B cell (primary cell): ENCODE measurements around the gene EED. TPM values are rescaled to one million over a fixed set of nuclear protein-coding genes. Genes with fewer than 3 reads are reported as not detected.

ENCODE experiments used
- ATAC-seq: fragments of 200-7000 bp; cut with Tn5 transposase; one replicate; pipeline ENCODE4 v1.10.0; 2021; ENCODE audit warnings: low read depth, mild to moderate bottlenecking, moderate number of reproducible peaks, moderate library complexity
- CTCF ChIA-PET: fragments of 350-600 bp; sonication (Branson Sonifier 250); formaldehyde crosslinking; loops from one replicate; lab custom pipeline; 2021; ENCODE audit warnings: antibody characterized with exemption, inconsistent platforms; lab: Charles Lee
- POLR2A ChIA-PET: fragments of 350-600 bp; sonication (Branson Sonifier 250); formaldehyde crosslinking; loops from one replicate; lab custom pipeline; 2021; ENCODE audit warnings: antibody characterized with exemption; lab: Charles Lee
- DNase-seq: peaks from one replicate; pipeline ENCODE4 v3.0.0; 2013
- H2AFZ ChIP-seq: 2 replicates; pipeline ENCODE4 v1.6.1; 2012; ENCODE audit warnings: mild to moderate bottlenecking, low read depth, low read length; ENCODE audit not compliant: insufficient read depth, poor library complexity, severe bottlenecking
- H3K27ac ChIP-seq, 2 donors: 1 replicate in 1 of 2; 2 replicates in 1 of 2; pipeline ENCODE4 v1.5.1; 2012 to 2013; ENCODE audit warnings: low read length in 2 of 2, mild to moderate bottlenecking in 2 of 2, moderate library complexity in 1 of 2
- H3K27me3 ChIP-seq, 4 experiments: fragments of 200-600 bp in 1 of 4; sonication (generic) in 1 of 4; replicated peaks in 1 of 4; 1 replicate in 2 of 4; 2 replicates in 2 of 4; pipeline versions ENCODE4 v1.6.1 to v1.7.0; 2013 to 2016; ENCODE audit warnings: low read length in 3 of 4, mild to moderate bottlenecking in 2 of 4, mixed read lengths in 1 of 4, moderate library complexity in 1 of 4; ENCODE audit not compliant: insufficient read depth in 4 of 4, control insufficient read depth in 3 of 4; ENCODE audit errors: control extremely low read depth in 1 of 4
- H3K36me3 ChIP-seq, 2 experiments: replicated peaks in 1 of 2; 1 replicate in 1 of 2; 2 replicates in 1 of 2; pipeline versions ENCODE4 v1.6.1 to v1.7.1; 2013; ENCODE audit warnings: low read length in 1 of 2; ENCODE audit not compliant: insufficient read depth in 2 of 2, control insufficient read depth in 1 of 2; ENCODE audit errors: control extremely low read depth in 1 of 2, extremely low read depth in 1 of 2
- H3K4me1 ChIP-seq, 2 donors: fragments of 200-600 bp in 1 of 2; sonication (generic) in 1 of 2; 1 replicate in 1 of 2; 2 replicates in 1 of 2; pipeline versions ENCODE4 v1.5.1 to v1.6.1; 2013 to 2017; ENCODE audit warnings: low read length in 2 of 2; ENCODE audit not compliant: control insufficient read depth in 2 of 2, insufficient read depth in 2 of 2
- H3K4me2 ChIP-seq: replicated peaks from 2 replicates; pipeline ENCODE3; 2012; ENCODE audit warnings: mild to moderate bottlenecking, low read depth, low read length; ENCODE audit not compliant: poor library complexity, severe bottlenecking
- H3K4me3 ChIP-seq, 5 experiments: fragments of 200-600 bp in 1 of 5; sonication (generic) in 1 of 5; 1 replicate in 3 of 5; 2 replicates in 2 of 5; pipeline versions ENCODE4 v1.5.1 to v1.7.0; 2011 to 2016; ENCODE audit warnings: low read length in 4 of 5, mild to moderate bottlenecking in 4 of 5, low read depth in 2 of 5, control low read depth in 1 of 5, moderate library complexity in 1 of 5; ENCODE audit not compliant: insufficient read depth in 1 of 5; ENCODE audit errors: control extremely low read depth in 1 of 5, extremely low read depth in 1 of 5
- H3K79me2 ChIP-seq: fragments of 200-600 bp; sonication (generic); one replicate; pipeline ENCODE4 v1.6.0; 2016; ENCODE audit warnings: low read length; ENCODE audit not compliant: control insufficient read depth, insufficient read depth
- H3K9ac ChIP-seq: fragments of 200-600 bp; sonication (generic); 2 replicates; pipeline ENCODE4 v1.6.1; 2017; ENCODE audit warnings: mild to moderate bottlenecking, low read length, moderate library complexity
- H3K9me3 ChIP-seq, 3 donors: one replicate each; pipeline versions ENCODE4 v1.6.1 to v1.7.1; 2013; ENCODE audit warnings: low read length in 2 of 3; ENCODE audit not compliant: control insufficient read depth in 2 of 3, insufficient read depth in 1 of 3; ENCODE audit errors: control extremely low read depth in 1 of 3
- H4K20me1 ChIP-seq: 2 replicates; pipeline ENCODE4 v1.6.0; 2012; ENCODE audit warnings: mild to moderate bottlenecking, low read length; ENCODE audit not compliant: insufficient read depth, control insufficient read depth, poor library complexity, severe bottlenecking
- H3K27ac Mint-ChIP-seq: one replicate; pipeline ENCODE4 v1.8.0; 2021; ENCODE audit warnings: mixed read lengths
- H3K27me3 Mint-ChIP-seq: one replicate; pipeline ENCODE4 v1.8.0; 2021; ENCODE audit warnings: mixed read lengths
- H3K4me1 Mint-ChIP-seq: one replicate; pipeline ENCODE4 v1.8.0; 2021; ENCODE audit warnings: mixed read lengths
- H3K4me3 Mint-ChIP-seq: one replicate; pipeline ENCODE4 v1.8.0; 2021; ENCODE audit warnings: mixed read lengths
- H3K9me3 Mint-ChIP-seq: one replicate; pipeline ENCODE4 v1.8.0; 2022; ENCODE audit warnings: mixed read lengths; ENCODE audit not compliant: insufficient read depth
- EZH2 ChIP-seq: IDR thresholded peaks from 2 replicates; pipeline ENCODE4 v1.6.1; 2012; ENCODE audit warnings: borderline replicate concordance, low read depth, mild to moderate bottlenecking, moderate library complexity, low read length; ENCODE audit not compliant: insufficient read depth, poor library complexity, severe bottlenecking
- WGBS: methylation state at CpG from one replicate; pipeline ENCODE4 v1.1.5; 2013; ENCODE audit warnings: missing lambda C conversion rate; ENCODE audit not compliant: insufficient coverage; 5-methylcytosine and 5-hydroxymethylcytosine counted together
- intact Hi-C: fragments of 100-400 bp; cut with micrococcal nuclease; formaldehyde crosslinking; loops from one replicate; pipeline ENCODE4 v1.10.0; 2022
- polyA plus RNA-seq: library from polyadenylated mRNA; depleted of rRNA; stranded (reverse); fragments of >200 nt; gene quantifications from 2 replicates; pipeline ENCODE4 v1.2.3, GENCODE V29; 2012
- total RNA-seq, 2 donors: library from RNA; stranded (reverse); fragments of 120-200 nt in 1 of 2; gene quantifications; 1 replicate in 1 of 2; 2 replicates in 1 of 2; pipeline versions ENCODE4 v1.2.3 to v1.2.4, GENCODE V29; 2013 to 2022
- TF ChIP-seq, protein P1 (sequence below): fragments of 200-600 bp; IDR thresholded peaks from one replicate; pipeline ENCODE4 v1.8.0; 2022; ENCODE audit warnings: antibody characterized with exemption, mild to moderate bottlenecking

EED gene
- total and polyA plus RNA-seq, 2 donors (not counting 1 experiment from before 2014, with no cell fraction given) = 21.8 to 49.5 TPM

DNA sequence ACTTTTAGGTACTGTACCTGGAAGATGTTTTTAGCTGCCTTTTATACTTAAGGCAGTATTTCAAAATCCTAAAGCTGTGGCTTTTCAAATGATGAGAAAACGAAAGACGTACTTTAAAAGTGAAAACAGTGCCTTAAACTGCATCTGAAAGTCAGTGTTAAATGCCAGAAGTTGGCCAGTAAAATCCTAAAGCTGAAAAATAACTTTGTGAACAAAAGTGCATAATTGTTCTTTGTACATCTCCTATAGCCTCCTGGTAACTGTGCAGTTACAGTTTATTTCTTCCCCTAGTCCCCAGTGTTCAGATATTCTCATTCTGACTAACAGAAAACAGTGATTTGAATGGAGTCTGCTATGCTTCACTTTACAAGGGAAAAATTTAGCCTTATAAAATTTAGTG, 6.8 kb downstream of the EED start:
- peaks cover 43% of the 10 kb centered on the region for H3K4me1 Mint-ChIP-seq
- no peak overlapping the region for H3K4me3 ChIP-seq
- H2AFZ ChIP-seq = no peak overlapping the region
- ChIA-PET POLR2A (no interaction called here), CTCF (interaction anchor here (1.7 kb wide), 1 partner anchor 57 kb away, joined by 7 read pairs; no protein-coding TSS in a partner anchor)
- no peak overlapping the region for H3K27ac Mint-ChIP-seq
- peaks cover 11% of the 10 kb centered on the region in 2 experiments for H3K36me3 ChIP-seq
- H3K9ac ChIP-seq = peak overlapping the region; percentile 34
- no peaks in the 10 kb centered on the region for H3K9me3 ChIP-seq
- peak overlapping the region; percentile 11 for H3K4me3 Mint-ChIP-seq
- H3K9me3 Mint-ChIP-seq = no peaks in the 10 kb centered on the region
- H3K27ac ChIP-seq = peak overlapping the region in 1 of 2 donors; percentile 35
- peaks cover 33% of the 10 kb centered on the region for H4K20me1 ChIP-seq
- no peak for DNase-seq
- peaks cover 16 to 21% of the 10 kb centered on the region in 2 donors for H3K4me1 ChIP-seq
- WGBS = 80% methylated on average over 2 of the region's 2 CpGs
- peak overlapping the region; percentile 17 for H3K4me2 ChIP-seq
- intact Hi-C loops = no loop called here
- TF ChIP-seq, protein P1, sequence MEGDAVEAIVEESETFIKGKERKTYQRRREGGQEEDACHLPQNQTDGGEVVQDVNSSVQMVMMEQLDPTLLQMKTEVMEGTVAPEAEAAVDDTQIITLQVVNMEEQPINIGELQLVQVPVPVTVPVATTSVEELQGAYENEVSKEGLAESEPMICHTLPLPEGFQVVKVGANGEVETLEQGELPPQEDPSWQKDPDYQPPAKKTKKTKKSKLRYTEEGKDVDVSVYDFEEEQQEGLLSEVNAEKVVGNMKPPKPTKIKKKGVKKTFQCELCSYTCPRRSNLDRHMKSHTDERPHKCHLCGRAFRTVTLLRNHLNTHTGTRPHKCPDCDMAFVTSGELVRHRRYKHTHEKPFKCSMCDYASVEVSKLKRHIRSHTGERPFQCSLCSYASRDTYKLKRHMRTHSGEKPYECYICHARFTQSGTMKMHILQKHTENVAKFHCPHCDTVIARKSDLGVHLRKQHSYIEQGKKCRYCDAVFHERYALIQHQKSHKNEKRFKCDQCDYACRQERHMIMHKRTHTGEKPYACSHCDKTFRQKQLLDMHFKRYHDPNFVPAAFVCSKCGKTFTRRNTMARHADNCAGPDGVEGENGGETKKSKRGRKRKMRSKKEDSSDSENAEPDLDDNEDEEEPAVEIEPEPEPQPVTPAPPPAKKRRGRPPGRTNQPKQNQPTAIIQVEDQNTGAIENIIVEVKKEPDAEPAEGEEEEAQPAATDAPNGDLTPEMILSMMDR = no peak
- no peak for TF ChIP-seq EZH2
- no peaks in the 10 kb centered on the region for H3K27me3 Mint-ChIP-seq
- no peaks in the 10 kb centered on the region for H3K27me3 ChIP-seq
- ATAC-seq = no peak
- H3K79me2 ChIP-seq = peaks cover 68% of the 10 kb centered on the region

DNA sequence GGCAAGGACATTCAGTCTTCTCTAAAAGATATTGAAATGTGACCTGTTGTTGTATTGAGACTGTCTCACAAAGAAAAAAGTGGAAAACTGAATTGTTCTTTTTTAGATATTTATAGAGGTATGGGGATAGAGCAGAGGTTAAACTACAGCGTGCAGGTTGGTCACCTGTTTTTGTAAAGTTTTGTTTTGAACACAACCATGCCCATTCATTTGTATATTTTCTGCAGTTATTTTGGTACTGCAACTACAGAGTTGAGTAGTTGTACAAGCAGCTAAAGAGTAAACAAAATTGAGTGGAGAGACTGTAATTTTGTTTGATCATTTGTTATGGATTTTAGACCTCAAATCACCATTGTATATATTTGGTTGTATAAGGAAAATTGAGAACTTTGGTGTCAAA, 11.3 kb downstream of the EED start:
- ChIA-PET POLR2A (no interaction called here), CTCF (interaction anchor here (1.0 to 1.5 kb wide), 3 partner anchors 9 to 62 kb away, joined by 3 to 6 read pairs (median 5); no protein-coding TSS in a partner anchor)
- Histone ChIP-seq H3K27ac (no peak overlapping the region), H3K79me2 (peaks cover 35% of the 10 kb centered on the region), H3K9ac (no peak overlapping the region), H4K20me1 (peaks cover 20% of the 10 kb centered on the region), H3K4me3 (no peak overlapping the region), H3K27me3 (no peaks in the 10 kb centered on the region), H3K36me3 (peaks cover 9 to 33% of the 10 kb centered on the region in 2 experiments), H2AFZ (no peak overlapping the region), H3K4me2 (no peak overlapping the region), H3K9me3 (no peaks in the 10 kb centered on the region), H3K4me1 (peaks cover 0 to 5% of the 10 kb centered on the region in 2 donors)
- intact Hi-C loops = no loop called here
- no CpG with 5 or more reads among the region's 1 CpG for WGBS
- ATAC-seq (no peak), DNase-seq (no peak)
- H3K27ac Mint-ChIP-seq = no peak overlapping the region
- H3K9me3 Mint-ChIP-seq = no peaks in the 10 kb centered on the region
- TF ChIP-seq EZH2 = no peak
- TF ChIP-seq, protein P1 = no peak
- H3K4me1 Mint-ChIP-seq = peaks cover 15% of the 10 kb centered on the region
- H3K4me3 Mint-ChIP-seq = no peak overlapping the region
- no peaks in the 10 kb centered on the region for H3K27me3 Mint-ChIP-seq
